Measurements from ENCODE around the gene VDR.
"Not testable (repeated sequence)": the region's sequence is repeated elsewhere in the genome, so short reads cannot be mapped to it uniquely, and the experiment has no call there.

VDR gene

GRCh38 chr12:47823422-47824086 is 81.2 kb downstream of the VDR start:
- no peak for DNase-seq

- no peak for DNase-seq
Measured at GRCh38 chr12:47822863-47823262, 81.9 kb downstream of the VDR start.

- DNase-seq: no peak
Measured at GRCh38 chr12:47822401-47822800, 82.4 kb downstream of the VDR start.

- DNase-seq: no peak
Measured at GRCh38 chr12:47821346-47821706, 83.5 kb downstream of the VDR start.

GRCh38 chr12:47820631-47821345 is 84.0 kb downstream of the VDR start:
- DNase-seq: no peak

- DNase-seq: peak; percentile 73
Measured at GRCh38 chr12:47819896-47820630, 84.7 kb downstream of the VDR start, which contains the start of gene HDAC7. Gene HDAC7, minus strand, starts transcription at chr12:47819903. Its CDS starts 118 bp downstream, at chr12:47819785.

GRCh38 chr12:47819138-47819895 is 85.5 kb downstream of the VDR start:
- peak; percentile 60 for DNase-seq

- no peak for DNase-seq
Measured at GRCh38 chr12:47818467-47819137, 86.2 kb downstream of the VDR start.

- DNase-seq: no peak
Measured at GRCh38 chr12:47818007-47818376, 86.8 kb downstream of the VDR start.

- DNase-seq: no peak
Measured at GRCh38 chr12:47817272-47818006, 87.4 kb downstream of the VDR start.

- no peak for DNase-seq
Measured at GRCh38 chr12:47816403-47817271, 88.2 kb downstream of the VDR start.

GRCh38 chr12:47815447-47815846 is 89.3 kb downstream of the VDR start:
- not testable (repeated sequence) for DNase-seq

GRCh38 chr12:47814539-47815170 is 90.1 kb downstream of the VDR start:
- DNase-seq: no peak

- no peak for DNase-seq
Measured at GRCh38 chr12:47813511-47814196, 91.1 kb downstream of the VDR start.

- DNase-seq: peak; percentile 91
Measured at GRCh38 chr12:47812797-47813510, 91.8 kb downstream of the VDR start.

- no peak for DNase-seq
Measured at GRCh38 chr12:47811581-47812484, 93.0 kb downstream of the VDR start.

- DNase-seq: no peak
Measured at GRCh38 chr12:47811072-47811396, 93.8 kb downstream of the VDR start.

- DNase-seq: not testable (repeated sequence)
Measured at GRCh38 chr12:47809518-47809917, 95.3 kb downstream of the VDR start.
